NCI-H345 (cell line): ENCODE data around the gene SDHAF4.
"Not testable (repeated sequence)": the region's sequence is repeated elsewhere in the genome, so short reads cannot be mapped to it uniquely, and the experiment has no call there.

Experiments used
- DNase-seq: peaks from one replicate; lab custom pipeline; 2025; lab: John Stamatoyannopoulos, UW

Gene SDHAF4

GRCh38 chr6:70592391-70593117 lies 25.8 kb downstream of the SDHAF4 start:
- no peak for DNase-seq

GRCh38 chr6:70593118-70593486 lies 26.4 kb downstream of the SDHAF4 start:
- DNase-seq = no peak

GRCh38 chr6:70599187-70599586 lies 32.5 kb downstream of the SDHAF4 start:
- DNase-seq = no peak

DNA sequence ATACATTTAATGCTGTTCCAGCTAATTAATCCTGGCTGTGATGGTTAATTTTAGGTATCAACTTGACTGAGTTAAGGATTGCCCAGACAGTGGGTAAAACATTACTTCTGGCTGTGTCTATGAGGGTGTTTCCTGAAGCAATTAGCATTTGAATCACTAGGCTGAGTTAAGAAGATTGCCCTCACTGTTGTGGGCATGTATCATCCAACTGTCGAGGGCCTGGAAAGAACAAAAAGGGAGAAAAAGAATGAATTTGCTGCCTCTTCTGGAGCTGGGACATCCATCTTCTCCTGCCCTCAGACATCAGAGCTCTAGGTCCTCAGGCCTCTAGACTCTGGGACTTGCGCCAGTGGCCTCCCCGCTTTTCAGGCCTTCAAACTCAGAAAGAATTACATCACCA lies 34.3 kb downstream of the SDHAF4 start:
- no peak for DNase-seq

- no peak for DNase-seq
These were observed 37.5 kb downstream of the SDHAF4 start for GRCh38 chr6:70604254-70604653.

- DNase-seq = not testable (repeated sequence)
These were observed 40.6 kb downstream of the SDHAF4 start for GRCh38 chr6:70607371-70607770.

GRCh38 chr6:70609181-70609580 lies 42.5 kb downstream of the SDHAF4 start:
- not testable (repeated sequence) for DNase-seq

DNA sequence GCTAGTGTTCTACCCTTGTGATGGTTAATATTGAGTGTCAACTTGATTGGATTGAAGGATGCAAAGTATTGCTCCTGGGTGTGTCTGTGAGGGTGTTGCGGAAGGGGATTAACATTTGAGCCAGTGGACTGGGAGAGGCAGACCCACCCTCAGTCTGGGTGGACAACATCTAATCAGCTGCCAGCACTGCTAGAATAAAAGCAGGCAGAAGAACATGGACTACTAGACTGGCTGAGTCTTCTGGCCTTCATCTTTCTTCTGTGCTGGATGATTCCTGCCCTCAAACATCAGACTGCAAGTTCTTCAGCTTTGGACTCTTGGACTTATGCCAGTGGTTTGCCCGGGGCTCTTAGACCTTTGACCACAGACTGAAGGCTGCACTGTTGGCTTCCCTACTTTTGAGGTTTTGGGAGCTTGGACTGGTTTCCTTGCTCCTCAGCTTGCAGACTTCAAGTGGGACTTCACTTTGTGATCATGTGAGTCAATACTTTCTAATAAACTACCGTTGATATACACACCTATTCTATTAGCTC lies 50.1 kb downstream of the SDHAF4 start:
- no peak for DNase-seq

DNA sequence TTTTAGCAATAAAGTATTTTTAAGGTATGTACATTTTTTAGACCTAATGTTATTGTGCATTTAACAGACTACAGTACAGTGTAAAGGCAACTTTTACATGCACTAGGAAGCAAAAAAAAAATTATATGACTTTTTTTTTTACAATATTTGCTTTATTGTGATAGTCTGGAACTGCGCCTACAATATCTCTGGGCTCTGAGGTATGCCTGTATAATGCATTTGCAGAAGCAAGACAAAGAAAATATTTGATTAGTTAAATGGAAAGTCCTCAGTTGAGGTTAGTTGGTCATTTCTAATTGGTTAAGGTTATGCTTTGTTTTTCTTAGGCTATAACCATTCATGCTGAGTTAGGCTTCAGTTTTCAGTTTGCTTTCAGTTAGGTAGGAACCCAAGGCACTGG lies 54.0 kb downstream of the SDHAF4 start:
- no peak for DNase-seq

DNA sequence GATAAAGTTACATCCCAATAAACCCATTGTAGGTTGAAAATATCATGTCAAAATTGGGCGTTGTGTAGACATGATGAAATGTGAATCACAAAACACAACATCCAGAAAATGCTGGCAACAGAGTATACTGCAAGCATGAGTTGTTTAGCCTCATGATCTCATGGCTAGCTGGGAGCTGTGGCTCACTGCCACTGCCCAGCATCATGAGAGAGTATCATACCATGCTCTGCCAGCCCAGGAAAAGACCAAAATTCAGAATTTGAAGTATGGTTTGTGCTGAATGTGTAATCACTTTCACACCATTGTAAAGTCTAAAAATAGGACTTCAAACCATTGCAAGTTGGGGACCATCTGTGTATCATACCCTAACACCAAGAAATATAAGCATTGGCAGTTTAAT lies 55.7 kb downstream of the SDHAF4 start:
- no peak for DNase-seq

DNA sequence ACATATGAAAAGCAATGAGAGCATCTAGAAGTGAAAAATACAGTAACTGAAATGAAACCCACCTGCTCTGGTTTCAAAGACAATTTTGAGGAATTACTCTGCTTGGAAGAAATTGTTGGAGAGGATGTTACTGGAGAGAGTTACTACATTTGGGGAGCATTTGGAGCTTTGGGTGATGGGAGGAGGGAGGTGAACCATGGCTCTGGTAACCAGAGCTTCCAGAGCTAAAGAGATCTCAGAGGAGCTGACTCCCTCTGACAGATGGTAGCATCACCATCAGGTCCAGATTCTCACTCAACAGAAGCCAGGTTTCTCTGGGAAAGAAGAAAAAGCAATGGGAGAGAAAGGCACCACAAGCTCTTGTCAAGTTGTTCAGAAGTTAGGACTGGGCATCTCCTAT lies 58.7 kb downstream of the SDHAF4 start:
- DNase-seq = no peak

GRCh38 chr6:70627500-70628254 lies 60.9 kb downstream of the SDHAF4 start:
- DNase-seq = no peak

GRCh38 chr6:70629929-70630328 lies 63.2 kb downstream of the SDHAF4 start:
- DNase-seq = no peak

DNA sequence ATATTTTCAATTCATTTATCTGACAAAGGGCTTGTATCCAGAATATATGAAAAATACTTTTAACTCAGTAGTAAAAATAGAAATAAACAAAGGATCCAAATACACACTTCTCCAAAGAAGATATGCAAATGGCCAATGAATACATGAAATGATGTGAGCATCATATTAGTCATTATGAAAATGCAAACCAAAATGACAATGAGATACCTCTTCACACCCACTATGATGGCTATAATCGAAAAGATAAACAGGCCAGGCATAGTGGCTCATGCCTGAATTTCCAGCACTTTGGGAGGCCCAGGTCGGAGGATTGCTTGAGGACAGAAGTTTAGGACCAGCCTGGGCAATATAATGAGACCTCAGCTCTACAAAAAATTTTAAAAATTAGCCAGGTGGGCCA lies 67.1 kb downstream of the SDHAF4 start:
- DNase-seq = no peak

GRCh38 chr6:70636596-70636995 lies 69.9 kb downstream of the SDHAF4 start:
- DNase-seq = no peak

DNA sequence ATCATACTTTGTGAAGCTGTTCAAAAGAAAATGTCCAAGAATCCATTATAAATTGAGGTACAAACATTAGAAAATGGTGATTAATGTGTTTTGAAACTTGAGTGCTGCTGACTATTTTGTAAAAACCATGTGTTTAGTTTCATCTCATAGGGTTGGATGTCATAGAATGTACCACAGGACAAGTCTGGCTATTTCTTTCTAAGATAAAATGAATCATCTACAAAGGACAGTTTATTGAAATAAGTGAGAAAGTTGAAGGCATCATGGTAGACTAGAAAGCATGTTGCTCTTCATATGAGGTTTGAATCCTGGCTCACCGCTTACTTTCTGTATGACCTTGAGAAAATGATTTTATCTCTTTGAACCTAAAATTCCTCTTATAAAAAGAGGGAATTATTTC lies 71.7 kb downstream of the SDHAF4 start:
- DNase-seq = no peak
